NCI-H1930 (cell line): ENCODE data around the gene GNG7.
"Not testable (repeated sequence)": the region's sequence is repeated elsewhere in the genome, so short reads cannot be mapped to it uniquely, and the experiment has no call there.

Experiments
- DNase-seq, 2 experiments: peaks; one replicate each; lab custom pipeline; 2025; lab: John Stamatoyannopoulos, UW

GNG7 gene

DNA sequence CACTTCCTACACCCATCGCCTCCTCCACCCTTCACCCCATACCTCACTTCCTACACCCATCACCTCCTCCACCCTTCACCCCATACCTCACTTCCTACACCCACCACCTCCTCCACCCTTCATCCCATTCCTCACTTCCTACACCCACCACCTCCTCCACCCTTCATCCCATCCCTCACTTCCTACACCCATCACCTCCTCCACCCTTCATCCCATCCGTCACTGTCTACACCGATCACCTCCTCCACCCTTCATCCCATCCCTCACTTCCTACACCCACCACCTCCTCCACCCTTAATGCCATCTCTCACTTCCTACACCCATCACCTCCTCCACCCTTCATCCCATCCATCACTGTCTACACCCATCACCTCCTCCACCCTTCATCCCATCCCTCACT, 10.7 kb upstream of the GNG7 start:
- not testable (repeated sequence) for DNase-seq

DNA sequence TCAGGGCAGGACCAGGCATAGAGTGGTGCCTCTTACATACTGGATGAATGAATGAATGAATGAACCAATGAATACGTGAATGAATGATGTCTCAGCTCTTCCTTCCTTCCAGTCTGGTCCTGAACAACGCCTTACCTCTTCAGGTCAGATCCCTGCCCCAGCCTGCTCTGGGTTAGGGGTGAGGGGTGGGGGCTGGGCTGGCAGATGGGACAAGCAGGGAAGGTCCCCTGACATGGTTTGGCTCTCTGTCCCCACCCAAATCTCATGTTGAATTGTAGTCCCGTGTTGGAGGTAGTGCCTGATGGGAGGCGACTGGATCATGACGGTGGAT, 9.3 kb upstream of the GNG7 start:
- no peak for DNase-seq

DNA sequence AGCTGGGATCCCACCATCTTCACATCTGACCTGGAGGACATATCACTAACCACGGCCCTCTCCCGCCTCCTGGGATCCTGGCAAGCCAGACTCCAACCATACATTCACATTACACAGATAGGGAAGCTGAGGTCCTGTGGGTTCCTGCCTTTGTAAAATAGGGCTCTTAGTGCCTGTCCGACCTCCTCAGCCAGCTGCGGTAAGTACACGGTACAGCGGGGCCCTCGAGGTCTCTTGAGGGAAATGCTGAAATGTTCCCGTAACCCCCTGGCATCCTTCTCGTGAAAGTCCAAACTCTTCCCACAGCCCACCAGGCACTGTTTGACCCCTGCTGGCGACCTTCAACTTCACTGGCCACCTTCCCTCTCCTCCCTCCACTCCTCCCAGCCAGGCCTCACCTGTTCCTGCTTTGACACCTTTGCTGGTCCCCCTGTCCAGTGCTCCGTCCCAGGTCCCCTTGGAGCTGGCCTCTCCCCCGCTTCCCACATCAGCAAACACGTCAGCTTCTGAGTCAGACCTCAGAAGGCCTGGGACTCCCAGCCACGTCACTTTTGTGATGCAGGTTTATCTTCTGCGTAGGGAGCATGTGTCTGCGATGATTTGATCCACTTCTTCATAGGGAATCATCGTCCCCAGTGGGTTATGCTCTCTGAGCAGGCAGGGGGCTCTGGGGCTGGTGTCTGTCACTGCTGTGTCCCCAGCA, 8.8 kb upstream of the GNG7 start:
- no peak for DNase-seq

DNA sequence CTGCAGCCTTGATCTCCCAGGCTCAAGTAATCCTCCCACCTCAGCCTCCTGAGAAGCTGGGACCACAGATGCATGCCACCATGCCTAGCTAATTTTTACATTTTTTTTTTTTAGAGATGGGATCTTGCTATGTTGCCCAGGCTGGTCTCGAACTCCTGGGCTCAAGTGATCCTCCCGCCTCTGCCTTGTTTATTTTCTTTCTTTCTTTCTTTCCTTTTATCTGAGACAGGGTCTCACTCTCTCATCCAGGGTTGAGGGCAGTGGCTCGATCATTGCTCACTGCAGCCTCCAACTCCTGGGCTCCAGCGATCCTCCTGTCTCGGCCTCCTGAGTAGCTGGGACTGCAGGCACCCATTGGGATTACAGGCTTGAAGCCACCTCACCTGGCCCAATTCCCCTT, 3.8 kb upstream of the GNG7 start:
- DNase-seq = no peak

DNA sequence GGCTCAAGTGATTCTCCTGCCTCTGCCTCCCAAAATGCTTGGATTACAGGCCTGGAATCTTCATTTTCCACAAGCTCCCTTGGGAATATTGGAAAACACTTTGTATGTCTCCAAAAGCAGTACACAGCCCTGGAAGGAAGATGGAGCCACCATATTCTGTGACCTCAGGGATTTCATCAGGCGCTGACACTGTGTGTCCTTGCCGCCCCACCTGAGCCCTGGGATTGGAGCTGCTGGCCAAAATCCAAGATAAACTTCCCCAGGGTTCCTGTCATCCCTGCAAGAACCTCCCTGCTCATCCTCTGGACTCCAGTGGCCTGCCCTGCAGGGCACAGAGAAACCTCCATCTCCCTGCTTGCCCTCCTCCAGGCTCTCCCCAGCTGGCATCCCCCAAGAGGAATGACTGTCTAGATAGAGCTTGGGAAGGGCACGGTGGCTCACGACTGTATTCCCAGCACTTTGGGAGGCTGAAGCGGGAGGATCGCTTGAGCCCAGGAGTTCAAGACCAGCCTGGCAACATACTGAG, 1.3 kb upstream of the GNG7 start:
- no peak for DNase-seq

DNA sequence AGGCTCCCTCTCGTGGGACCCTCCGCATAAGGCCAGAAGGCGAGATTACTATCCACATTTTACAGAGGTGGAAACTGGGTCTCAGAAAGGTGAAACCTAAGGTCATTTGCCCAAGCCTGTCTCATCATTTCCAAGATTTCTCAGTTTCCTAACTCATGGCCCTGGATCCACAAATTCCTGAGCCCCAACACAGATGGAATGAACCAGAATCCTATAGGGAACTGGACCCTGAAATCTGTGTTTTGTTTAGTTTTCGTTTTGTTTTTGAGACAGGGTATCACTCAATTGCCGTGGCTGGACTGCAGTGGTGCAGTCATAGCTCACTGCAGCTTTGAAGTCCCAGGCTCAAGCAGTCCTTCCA, 563 bp upstream of the GNG7 start:
- no peak for DNase-seq

DNA sequence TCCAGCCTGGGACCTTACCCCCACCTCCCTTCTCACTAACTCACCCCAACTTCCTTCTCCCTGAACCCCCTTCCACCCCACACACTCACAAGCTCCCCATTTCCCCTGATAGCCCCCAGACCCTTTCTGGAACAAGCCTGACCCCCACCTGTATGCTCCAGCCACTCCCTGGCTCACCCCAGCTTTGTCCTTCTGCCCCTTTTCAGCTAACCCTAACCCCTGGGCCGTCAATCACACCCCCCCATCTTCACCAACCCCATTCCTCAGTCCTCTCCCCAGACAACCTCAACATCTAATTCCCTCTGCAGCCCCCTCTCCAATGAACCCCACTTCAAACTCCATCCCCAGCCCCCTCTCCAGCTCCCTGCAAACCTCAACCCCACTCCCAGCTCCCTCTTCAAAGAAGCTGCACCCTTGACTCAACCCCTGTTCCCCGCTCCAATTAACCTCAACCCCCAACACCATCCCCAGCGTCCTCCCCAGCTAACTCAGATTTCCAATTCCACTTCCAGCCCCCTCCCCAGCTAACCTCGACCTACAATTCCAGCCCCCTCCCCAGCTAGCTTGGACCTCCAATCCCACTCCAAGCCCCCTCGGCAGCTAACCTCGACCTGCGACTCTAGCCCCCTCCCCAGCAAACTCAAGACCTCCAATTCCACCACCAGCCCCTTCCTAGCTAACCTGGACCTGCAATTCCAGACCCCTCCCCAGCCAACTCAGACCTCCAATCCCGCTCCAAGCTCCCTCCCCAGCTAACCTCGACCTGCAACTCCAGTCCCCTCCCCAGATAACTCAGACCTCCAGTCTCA, 929 bp downstream of the GNG7 start:
- no peak for DNase-seq

DNA sequence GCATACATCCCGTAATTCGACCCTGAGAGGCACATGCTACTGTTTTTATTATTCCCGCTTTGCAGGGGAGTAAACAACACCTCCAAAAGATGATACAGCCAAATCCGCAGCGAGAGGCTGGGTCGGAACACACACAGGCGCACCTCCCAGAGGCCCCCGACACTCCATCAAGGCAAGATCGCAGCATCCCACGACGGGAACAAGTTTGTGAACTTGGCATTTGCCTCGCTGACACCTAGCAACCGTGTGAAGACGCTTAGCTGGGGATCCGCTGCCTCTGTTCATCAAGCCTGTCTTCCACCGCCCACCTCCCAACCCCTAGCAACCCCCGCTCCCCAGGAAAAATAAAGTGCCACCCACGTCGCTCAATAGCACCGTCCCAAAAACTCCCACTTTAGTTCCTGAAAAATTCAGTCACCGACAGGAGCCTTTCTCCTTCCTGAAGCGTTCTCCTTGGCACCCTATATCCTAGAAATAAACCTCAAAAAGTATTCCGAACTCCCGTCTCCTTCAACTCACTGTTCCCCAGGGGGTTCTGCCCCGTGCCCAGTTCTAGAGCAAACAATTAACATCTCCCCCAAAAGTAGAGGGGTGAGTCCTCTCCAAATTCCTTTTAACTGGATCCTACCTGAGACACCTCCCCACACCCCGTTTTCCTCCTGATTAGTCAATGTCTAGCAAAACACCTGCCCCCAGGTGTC, 1.7 kb downstream of the GNG7 start:
- DNase-seq = no peak

DNA sequence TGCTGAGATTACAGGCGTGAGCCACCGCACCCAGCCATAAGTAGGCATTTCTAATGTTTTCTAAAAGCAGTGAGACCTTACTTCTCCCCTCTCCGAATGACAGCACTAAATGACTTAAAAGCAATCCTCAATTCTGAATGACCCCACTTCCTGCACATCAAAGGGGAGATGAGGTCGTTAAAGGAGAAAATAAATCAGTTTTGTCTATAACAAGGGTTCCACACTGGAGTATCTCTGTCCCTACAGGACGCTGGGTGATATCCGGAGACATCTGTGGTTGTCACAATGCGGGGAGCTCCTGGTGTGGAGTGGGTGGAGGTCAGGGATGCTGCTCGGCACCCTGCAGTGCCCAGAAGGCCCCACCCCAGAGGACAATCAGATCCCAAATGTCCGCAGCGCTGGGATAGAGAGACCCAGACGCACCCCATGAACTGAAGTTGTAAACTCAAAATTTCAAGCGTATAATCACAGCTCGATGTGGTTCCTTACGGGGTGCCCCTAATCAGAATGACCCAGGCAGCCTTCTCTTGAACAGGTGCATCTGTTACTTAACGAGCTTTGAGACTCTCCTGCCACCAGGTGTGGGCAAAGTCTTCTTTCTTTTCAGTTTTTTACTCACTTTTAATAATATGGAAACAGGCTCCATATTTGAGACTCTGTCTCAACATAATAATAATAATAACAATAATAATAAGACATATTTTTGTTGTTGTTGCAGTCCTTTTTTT, 2.9 kb downstream of the GNG7 start:
- no peak for DNase-seq

DNA sequence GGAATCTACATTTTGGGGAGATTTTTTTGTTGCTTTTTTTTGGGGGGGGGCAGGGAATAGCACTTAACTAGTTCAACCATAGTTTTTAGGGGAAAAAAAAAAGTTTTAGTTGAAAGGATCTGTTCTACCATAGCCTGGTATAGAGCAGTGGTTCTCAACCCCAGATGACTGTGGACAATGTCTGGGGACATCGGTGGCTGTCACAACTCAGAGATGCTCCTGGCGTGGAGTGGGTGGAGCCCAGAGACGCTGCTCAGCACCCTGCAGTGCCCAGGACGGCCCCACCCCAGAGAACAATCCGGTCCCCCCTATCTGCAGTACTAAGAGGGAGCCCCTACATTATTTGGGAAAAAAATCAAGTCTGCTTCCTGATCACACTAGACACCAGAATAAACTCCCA, 8.3 kb downstream of the GNG7 start:
- DNase-seq = no peak

DNA sequence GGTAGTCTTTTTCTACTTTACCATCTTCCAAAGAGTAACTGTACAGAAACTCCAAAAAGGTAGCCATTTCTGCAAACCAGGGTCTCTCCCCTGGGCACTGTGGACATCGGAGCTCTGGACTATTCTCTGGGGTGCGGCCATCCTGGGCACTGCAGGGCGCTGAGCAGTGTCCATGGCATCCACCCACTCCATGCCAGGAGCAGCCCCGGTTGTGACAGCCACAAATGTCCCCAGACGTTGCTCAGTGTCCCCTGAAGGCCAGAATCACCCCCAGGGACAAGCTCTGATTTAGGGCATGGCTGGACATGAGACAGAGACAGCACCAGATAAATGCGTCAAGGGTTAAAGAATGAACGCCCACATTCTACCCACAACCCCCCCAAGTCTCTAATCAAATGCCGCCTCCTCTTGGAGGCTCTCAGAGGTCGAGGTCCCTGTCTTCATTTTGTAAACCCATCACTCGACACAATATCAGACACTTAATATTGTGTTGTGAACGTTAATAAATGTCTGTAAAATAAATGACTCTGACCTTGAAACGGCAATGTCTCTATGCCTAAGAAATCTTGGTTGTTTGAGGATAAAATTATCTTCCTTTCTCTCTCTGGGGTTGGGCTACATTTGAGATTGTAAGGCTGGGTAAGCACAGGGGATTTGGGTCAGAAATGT, 8.9 kb downstream of the GNG7 start:
- DNase-seq = no peak

DNA sequence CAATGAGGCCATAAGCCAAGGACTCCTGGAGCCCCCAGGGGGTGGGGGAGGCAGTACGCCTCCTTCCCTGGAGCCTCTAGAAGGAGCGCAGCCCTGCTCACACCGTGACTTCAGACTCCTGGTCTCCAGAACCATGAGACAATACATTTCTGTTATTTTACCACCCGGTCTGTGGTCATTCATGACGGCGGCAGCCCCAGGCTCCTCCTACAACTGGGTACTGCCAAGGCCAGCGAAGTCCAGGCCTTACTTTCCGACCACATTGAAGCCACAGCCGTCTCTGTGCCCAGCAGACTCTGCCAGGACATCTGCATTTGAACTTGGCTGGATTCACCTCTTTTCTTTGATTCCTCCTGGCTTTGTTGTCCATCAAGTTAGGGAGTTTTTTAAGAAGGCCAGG, 10.5 kb downstream of the GNG7 start:
- DNase-seq = no peak

DNA sequence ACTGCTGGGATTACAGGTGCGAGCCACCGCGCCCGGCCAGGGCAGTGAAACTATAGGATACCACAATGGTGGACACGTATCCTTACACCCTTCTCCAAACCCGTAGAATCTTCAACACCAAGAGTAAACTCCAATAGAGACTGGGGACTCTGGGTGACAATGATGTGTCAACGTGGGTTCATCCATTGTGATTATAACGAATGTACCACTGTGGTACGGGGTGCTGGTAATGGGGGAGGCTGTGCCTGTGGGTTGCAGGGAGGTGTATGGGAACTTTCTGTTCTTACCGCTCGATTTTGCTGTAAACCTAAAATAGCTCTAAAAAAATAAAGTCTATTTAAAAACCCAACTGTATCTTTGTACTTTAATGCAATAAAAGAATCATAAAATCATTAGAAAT, 11.6 kb downstream of the GNG7 start:
- DNase-seq = no peak

DNA sequence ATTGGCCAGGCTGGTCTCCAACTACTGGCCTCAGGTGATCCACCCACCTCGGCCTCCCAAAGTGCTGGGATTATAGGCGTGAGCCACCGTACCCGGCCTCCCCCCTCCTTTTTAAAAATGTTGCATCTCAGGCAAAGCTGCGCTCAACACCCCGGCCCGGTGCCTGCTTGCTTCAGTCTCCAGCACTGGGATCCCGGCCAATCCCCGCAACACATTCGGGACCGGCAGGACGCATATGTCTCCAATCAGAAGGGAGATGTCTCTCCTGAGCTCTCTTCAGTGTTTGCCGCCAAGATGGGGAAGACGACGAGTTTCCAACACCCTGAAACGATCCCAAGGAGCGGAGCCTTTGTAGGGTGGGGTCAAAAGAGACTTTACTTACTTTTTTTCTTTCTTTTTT, 16.1 kb downstream of the GNG7 start:
- no peak for DNase-seq

DNA sequence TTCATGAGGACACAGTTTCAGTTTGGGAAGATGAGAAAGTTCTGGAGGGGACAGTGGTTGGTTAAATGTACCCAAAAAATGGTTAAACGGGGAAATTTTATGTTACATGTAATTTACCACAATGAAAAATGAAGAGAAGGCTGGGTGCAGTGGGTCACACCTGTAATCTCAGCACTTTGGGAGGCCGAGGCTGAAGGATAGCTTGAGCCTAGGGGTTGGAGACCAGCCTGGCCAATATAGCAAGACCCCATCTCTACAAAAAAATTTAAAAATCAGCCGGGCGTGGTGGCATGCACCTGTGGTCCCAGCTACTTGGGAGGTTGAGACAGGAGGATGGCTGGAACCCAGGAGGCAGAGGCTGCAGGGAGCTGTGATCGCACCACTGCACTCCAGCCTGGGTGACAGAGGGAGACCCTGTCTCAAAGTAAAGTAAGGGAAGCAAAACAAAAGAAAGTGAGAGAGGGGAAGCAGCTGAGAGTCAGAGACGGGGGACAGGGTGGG, 17.2 kb downstream of the GNG7 start:
- no peak for DNase-seq

DNA sequence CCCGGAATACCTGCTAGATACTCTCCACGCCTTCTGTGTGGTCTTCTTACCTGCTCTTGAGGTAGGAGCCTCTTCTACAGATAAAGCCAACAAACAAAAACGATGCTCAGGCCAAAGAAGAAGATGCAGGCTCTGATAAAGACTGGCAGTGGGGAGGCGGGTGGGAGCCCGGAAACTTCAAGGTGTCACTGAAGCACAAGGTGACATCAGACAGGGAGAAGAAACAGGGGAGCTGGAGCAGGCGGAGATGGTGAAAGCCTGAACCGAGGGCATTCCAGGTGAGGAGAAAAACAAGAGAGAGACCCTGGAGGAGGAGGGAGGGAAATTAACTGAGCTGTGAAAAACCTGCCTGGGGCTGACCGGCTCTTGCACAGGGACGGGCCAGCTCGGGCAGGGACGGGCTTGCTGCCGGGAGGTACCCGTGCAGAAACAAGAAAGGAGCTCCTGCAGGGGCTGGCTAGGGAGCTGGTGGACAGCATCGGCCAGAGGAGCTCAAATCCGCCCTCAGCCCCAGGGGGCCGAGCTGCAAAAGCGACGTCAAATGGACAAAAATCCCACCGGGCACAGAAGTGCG, 19.0 kb downstream of the GNG7 start:
- DNase-seq = no peak

DNA sequence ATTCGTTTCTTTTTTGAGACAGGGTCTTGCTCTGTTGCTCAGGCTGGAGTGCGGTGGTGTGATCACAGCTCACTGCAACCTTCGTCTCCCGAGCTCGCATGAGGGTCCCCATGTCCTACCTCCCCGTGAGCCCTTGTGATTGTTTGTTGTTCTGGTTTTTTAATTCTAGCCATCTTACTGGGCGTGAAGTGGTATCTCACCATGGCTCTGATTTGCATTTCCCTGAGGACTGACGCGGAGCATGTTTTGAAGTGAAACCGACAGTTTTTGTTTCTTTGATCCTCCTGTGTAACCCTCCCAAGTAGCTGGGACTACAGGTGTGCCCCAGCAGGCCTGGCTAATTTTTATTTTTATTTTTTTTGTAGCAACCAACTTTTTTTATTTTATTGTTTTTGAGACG, 21.7 kb downstream of the GNG7 start:
- no peak for DNase-seq

DNA sequence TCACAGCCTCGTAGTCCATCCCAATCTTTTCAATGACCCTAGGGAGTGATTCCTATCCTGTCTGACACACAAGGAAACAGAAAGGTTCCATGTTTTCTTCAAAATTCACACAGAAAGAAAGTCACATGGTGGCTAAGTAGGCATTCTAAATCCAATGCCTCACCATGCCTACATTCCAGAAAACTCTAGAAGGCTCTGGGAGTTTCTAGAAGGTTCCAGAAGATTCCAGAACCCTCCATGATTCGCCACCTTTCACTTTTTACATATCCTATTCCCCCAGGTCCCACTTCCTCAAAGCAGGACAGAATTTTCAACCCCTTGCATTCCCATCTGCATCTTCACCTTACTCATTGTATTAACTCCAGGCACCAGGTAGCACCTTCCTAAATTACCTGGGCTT, 23.1 kb downstream of the GNG7 start:
- no peak for DNase-seq

DNA sequence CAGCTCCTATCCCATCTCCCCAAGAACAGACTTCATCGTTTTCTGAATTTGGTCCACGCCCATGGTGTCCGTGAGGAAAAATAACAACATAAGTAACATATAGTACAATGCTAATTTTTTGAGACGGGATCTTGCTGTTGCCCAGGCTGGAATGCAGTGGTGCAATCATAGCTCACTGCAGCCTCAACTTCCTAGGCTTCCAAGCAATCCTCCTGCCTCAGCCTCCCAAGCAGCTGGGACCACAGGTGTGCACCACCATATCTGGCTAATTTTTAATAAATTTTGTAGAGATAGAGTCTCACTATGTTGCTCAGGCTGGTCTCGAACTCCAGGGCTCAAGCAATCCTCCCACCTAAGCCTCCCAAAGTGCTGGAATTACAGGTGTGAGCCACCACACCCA, 23.5 kb downstream of the GNG7 start:
- DNase-seq = not testable (repeated sequence)

DNA sequence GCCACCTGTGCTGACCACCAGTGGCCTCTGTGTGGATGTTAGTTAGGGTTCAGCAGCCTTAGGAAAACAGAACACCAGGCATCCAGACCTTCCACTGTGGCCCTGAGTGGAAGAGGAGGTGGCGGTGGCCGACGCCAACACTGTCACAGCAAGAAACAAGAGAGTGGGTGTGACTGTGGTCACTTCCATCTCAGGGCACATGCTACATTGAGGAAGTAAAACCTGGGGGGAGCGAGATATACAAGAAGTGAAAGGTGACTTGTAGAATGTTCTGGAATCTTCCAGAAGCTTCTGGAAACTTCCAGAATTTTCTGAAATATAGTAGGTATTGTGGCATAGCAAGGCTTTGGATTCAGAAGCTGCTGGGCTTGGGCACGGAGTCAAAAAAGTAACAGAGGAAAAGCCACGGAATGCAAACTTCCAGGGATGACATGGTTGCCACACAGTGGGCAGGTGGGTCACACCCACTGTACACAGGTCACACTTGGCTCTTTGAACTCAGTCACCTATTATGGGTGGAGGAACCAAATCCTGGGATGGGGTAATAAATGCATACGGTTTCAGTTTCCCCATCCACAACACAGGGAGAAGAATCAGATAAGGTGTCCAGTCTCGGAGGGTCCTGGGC, 24.3 kb downstream of the GNG7 start:
- no peak for DNase-seq

DNA sequence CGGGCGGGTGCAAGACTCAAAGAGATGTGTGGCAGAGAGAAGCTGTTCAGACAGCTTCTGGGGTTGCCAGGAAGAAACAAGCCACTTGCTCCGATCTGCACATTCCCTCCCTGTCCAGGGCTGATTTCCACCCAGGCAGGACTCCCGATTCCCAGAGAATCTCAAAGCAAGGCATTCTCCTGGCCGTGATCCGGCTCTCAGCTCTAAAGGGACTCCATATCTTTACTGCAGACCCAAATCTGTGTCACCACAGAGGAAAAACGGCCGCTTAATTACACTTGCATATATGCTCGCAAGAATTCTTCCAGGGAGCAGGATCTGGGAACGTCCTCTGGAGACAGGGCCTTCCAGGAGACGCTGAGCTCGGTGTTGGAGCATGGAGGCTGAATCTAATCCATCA, 25.7 kb downstream of the GNG7 start:
- DNase-seq = no peak
